ENCODE results near the gene PTPN5.
"Not testable (repeated sequence)": the region's sequence is repeated elsewhere in the genome, so short reads cannot be mapped to it uniquely, and the experiment has no call there.

Gene PTPN5

GRCh38 chr11:18791207-18791968 is at the start of gene PTPN5:
PTPN5 (minus strand) TSS chr11:18791798; CDS start chr11:18771958, 19,840 bp downstream.
- no peak for DNase-seq

DNA sequence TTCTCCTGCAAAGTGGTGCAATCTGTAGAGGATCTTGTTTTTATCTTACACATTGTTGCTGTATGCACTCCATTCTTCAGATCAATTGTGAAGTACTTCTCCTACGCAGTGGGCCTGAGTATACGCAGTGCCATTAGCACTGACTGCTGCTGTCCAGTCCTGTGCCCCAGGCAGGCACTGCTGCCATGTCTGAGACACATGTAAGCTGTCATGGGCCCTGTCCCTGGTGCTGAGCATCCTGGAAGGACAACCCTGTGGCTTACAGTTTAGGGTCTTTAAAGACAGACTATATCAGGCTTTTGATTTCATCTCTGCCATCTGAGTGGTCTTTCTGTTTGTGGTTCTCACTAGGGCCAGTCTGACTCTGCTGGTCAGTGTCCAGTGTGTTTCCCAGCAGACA is 44.8 kb upstream of the PTPN5 start:
- DNase-seq = no peak

GRCh38 chr11:18834754-18835466 is 43.3 kb upstream of the PTPN5 start:
- no peak for DNase-seq

- not testable (repeated sequence) for DNase-seq
Observed at GRCh38 chr11:18820160-18820559, 28.6 kb upstream of the PTPN5 start.

- DNase-seq = no peak
Observed at GRCh38 chr11:18804199-18804999, 12.8 kb upstream of the PTPN5 start.

DNA sequence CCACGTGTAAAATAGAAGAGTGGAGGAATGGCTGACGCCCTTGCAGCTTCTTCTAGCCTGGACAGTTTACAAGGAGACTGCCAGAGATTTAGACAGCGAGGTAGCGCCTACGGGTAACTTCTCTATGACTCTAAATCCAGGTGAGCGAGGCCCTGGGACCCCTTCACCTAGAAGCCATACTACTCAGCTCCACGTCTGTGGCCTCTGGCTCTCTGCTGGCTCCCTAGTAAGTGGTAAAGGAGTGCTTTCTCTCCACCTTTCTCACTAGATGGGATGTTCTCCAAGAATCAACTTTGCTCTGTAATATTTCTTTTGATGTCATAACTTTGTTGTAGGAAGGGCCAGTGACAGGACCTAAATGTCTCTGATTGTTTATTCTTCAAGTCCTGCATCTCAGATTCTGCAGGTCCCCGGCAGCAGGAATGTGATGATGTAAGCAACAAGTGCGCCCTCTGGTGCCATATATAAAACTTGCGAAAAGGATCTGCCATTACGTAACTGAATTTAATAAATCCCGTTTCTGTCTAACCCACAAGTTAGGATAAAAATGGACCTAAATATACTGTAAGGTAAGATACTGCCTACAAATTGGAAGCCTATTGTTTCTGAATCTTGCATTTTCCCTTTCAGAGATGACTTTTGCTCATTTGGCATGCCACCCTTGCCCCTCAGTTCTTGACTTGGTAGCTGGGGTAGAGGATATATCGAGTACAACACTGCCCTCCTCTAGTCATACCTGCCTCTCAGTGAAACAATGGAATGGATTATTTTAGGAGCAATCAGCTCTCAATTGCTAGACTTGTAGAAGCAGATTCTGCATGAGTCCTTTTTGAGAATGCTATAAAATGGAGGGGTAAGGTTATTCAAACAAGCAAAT is 11.0 kb upstream of the PTPN5 start:
- peak in 1 of 2 donors; percentile 32 for DNase-seq

DNA sequence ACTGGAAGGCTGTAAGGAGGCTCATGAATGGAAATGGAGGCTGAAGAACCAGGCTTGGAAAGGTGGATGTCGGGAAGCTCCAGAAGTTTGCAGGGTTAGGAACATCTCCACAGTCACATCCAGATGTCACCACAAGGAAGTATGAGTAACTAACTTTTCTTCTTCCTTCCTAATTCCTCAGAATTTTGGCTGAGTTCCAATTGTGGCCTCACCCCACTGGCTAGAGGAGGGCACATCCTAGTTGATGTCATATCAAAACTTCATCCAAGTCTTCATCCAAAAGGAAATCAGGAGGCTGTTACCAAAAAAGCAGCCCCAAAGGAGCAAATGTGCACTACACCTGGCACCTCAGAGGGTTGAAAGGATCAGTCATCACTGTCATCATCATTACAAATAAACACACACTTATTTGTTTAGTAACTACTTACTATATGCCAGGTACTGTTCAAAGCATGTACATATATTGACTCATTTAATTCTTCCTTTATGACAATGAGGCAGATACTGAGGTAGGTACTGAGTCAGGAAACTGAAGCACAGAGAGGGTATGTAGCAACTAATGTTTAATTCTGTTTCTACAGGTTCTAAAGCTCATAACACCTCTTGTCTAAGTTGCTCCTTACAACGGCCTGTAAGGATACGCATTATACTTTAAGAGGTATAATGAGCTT is 7.3 kb upstream of the PTPN5 start:
- no peak for DNase-seq

- DNase-seq = no peak
Observed at GRCh38 chr11:18794956-18795355, 3.4 kb upstream of the PTPN5 start.

DNA sequence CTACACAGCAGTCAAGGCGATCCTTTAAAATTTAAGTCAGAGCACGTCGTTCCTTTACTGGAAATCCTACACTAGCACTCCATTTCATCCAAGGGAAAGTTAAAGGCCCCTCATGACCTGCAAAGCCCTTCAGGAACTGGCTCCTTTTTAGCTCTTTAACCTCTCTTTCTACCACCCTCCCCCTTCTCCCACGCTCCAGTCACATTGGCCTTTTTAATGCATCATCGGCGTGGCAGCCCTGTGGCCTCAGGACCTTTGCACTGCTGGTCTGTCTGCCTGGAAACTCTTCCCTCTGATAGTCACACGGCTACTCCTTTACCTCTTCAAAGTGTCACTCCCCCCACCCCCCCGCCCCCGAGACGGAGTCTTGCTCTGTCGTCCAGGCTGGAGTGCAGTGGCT is 1.2 kb upstream of the PTPN5 start:
- no peak for DNase-seq

DNA sequence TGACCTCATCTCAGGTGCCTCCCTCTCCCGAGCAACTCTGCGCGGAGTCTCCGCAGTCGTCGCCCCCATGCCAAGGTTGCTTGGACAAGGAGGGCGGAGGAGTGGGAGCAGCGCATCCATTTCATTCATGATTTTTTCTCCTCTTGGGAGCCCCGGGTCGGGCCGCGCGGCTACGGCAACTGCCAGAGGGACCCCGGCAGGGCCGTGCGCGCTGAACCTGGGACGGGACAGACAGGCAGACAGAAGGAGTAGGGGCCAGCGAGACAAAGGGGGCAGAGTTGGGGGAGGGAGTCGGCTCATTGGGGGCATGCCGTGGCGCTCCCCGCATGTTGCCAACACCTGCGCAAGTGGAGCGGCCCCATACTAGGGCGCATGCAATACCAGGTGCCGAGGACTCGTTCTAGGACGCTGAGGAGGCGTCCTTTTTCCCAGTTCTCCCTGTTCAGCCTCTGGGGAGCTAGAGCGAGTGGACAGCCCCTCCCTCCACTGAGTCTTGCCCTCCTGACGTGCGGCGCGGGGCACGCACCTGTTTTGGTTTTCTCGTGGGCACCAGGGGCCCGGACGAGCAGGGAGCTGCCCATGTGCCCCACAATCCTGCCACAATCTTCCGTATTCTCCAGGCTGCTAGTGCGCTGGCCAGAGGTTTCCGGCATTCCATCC is 501 bp upstream of the PTPN5 start:
- no peak for DNase-seq

DNA sequence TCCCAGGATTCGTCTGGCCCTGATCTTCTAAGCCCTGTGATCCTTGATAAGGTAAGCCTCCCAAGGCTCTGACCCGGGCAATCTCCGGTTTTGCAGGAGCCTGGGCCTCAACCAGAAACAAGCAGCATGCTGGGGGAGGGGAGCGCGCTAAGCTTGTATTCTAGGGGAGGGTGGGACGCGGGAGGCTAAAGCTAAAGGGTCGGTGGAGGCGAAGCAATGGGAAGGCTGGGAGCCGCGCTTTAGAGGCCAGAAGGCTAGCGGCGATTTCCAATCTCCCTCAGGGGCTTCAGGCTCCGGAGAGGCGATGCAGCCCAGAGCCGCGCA is 753 bp downstream of the PTPN5 start:
- no peak for DNase-seq

DNA sequence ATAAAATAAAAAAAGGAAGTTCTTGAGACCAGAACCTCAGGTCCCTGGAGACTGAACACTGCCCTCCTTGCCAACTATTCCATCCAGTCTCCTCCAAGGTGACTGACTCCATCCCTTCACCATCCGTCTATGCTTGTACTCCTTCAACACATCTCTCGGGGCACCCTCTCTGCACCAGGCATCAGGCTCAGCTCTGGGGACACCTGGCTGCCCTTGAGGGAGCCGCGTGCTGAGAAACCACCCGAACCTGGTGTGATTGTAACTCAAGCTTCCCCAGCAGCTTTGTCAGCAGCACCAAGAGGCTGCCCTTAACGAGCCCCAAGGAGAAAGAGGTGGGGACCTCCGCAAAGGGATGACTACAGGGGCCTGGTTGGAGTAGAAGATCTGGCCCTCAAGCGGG is 1.7 kb downstream of the PTPN5 start:
- no peak for DNase-seq

- no peak for DNase-seq
Observed at GRCh38 chr11:18785411-18785810, 6.2 kb downstream of the PTPN5 start.

DNA sequence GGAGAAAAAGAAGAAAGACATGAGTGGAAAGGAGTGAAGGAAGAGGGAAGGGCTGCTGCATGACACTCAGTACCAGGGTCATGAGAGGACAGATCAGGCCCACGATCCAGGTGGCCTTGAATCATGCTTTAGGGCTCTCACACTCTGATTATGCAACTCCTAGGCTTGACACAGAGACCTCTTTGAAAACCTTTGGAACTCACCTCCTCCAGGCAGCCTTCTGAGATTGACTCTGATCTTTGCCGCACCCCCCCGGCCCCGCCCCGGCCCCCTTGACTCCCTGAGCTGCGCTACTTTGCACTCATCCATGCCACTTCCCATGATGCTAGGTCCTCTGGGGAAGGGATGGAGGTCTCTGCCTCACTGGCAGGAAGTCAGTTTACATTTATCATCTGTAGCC is 10.7 kb downstream of the PTPN5 start:
- DNase-seq = no peak

GRCh38 chr11:18780329-18780728 is 11.3 kb downstream of the PTPN5 start:
- DNase-seq = no peak

- DNase-seq = no peak
Observed at GRCh38 chr11:18778468-18778867, 13.1 kb downstream of the PTPN5 start.

- no peak for DNase-seq
Observed at GRCh38 chr11:18776324-18776723, 15.3 kb downstream of the PTPN5 start.

DNA sequence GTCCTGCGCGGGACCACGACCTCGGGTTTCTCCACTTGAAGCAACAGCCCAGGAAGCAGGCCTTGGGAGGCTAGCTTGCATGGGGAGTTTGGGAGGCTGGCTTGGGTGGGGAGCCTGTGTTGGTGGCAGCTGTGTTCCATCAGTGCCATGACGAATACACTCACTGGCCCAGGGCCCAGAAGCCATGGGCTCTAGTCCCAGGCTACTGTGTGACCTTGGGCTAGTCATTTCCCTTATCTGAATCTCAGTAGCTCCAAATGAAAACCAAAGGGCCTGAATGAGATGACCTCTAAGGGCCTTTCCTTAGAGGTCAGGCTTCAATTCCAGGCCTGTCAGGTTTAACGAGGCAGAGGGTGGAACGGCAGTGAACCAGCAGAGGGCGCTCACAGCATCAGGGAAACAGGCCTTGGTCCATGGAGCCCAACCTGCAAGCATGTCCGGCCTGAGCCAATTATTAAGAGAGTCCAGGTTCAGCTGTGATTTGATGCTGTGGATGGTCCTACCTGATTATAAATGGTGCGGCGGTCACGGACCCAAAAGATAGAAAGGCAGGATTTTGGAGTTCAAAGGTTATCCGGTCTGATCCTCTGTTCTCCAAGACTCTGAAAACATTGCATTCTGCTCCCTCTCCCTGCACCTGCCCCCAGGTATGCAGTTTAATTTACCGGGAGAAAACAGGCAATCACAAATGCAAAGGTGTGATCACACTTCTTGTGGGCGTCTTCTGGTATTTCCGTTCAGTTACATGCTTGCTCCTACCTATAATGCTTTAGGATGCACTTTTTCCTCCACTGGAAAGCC is 15.9 kb downstream of the PTPN5 start:
- peak in 1 of 2 donors; percentile 15 for DNase-seq

DNA sequence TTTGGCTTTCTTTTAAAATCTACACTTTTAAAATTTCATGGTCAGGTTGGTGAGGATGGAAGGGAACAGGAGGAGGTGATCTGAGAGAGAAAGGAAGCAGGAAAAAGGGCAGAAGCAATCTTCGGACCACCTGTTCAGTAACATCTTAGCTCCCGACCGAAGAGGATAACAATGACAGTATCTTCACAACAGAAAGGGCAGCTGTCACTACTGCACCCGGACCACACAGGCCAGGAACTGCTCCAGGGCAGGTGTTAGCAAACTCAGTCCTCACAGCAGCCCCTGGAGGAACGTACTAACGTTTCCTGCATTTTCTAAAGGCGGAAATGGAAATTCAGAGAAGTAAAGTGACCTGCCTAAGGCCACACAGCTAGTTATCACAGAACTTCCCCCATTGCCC is 16.8 kb downstream of the PTPN5 start:
- no peak for DNase-seq

GRCh38 chr11:18773681-18774080 is 17.9 kb downstream of the PTPN5 start:
- DNase-seq = no peak

DNA sequence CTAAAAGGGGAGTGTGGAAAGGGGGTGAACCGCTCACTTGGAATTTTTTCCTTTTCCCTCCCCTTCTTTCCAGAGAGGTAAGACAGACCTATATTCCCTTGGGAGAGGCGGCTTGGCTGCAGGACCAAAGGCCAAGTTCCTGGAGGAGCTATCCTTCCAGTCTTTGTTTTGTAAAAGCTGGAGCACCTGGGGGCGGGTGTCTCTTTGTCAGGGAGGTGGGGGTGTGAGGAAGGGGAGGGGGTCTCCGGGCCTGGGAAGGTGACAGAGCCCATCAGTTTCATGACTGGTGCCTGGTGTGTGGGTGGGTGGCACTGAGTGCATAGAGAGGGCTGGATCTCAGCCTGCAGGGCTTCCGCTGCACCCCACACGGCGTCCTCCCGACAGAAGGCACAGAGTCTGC is 18.5 kb downstream of the PTPN5 start:
- DNase-seq = no peak
